Stimulated activated CD4-positive, alpha-beta T cell treated with anti-CD3 and anti-CD28 coated beads, Interleukin-4, amount 100 ng/mL, for 1 hour (primary cell): ENCODE results near the gene MIEF1.

Source experiments
- DNase-seq: peaks from one replicate; pipeline ENCODE4 v3.0.0-alpha.2; 2020

Gene MIEF1

GRCh38 chr22:39502109-39502788 is at the start of gene MIEF1:
Gene MIEF1 (plus strand): TSS chr22:39502290. CDS start chr22:39511295, 9,005 bp downstream.
- DNase-seq = peak; percentile 91

GRCh38 chr22:39452740-39453040 is 49.4 kb upstream of the MIEF1 start:
- no peak for DNase-seq

GRCh38 chr22:39453765-39454378 is 48.2 kb upstream of the MIEF1 start:
- no peak for DNase-seq

GRCh38 chr22:39454385-39454871 is 47.7 kb upstream of the MIEF1 start:
- DNase-seq = no peak

- DNase-seq = no peak
These were observed 45.4 kb upstream of the MIEF1 start, which contains the start of gene MGAT3 for GRCh38 chr22:39456522-39457197. Gene MGAT3 (plus strand): TSS chr22:39457012. CDS start chr22:39487348, 30,336 bp downstream.

GRCh38 chr22:39457198-39457555 is 44.9 kb upstream of the MIEF1 start:
- DNase-seq = no peak

GRCh38 chr22:39457556-39458443 is 44.3 kb upstream of the MIEF1 start:
- DNase-seq = no peak

- DNase-seq = no peak
These were observed 43.5 kb upstream of the MIEF1 start for GRCh38 chr22:39458444-39459083.

GRCh38 chr22:39459681-39460080 is 42.4 kb upstream of the MIEF1 start:
- no peak for DNase-seq

- no peak for DNase-seq
These were observed 39.5 kb upstream of the MIEF1 start for GRCh38 chr22:39462443-39463221.

GRCh38 chr22:39463277-39463676 is 38.8 kb upstream of the MIEF1 start:
- no peak for DNase-seq

- DNase-seq = no peak
These were observed 38.1 kb upstream of the MIEF1 start for GRCh38 chr22:39463931-39464390.

GRCh38 chr22:39466228-39467006 is 35.7 kb upstream of the MIEF1 start:
- no peak for DNase-seq

- DNase-seq = no peak
These were observed 34.6 kb upstream of the MIEF1 start for GRCh38 chr22:39467390-39467895.

GRCh38 chr22:39468487-39469325 is 33.4 kb upstream of the MIEF1 start:
- no peak for DNase-seq

GRCh38 chr22:39469326-39469680 is 32.8 kb upstream of the MIEF1 start:
- no peak for DNase-seq

GRCh38 chr22:39469681-39470450 is 32.2 kb upstream of the MIEF1 start:
- DNase-seq = no peak

GRCh38 chr22:39470451-39471291 is 31.4 kb upstream of the MIEF1 start:
- DNase-seq = no peak
